Panc1 (cell line): ENCODE measurements around the gene ZBED4. TPM values are rescaled to one million over a fixed set of nuclear protein-coding genes. Genes with fewer than 3 reads are reported as not detected.

Experiments
- ATAC-seq: fragments of 200-7000 bp; cut with Tn5 transposase; 2 replicates; pipeline ENCODE4 v1.9.1; 2020; ENCODE audit warnings: mild to moderate bottlenecking, moderate library complexity
- BruUV-seq: library from RNA; stranded (reverse); fragments of 400-500 nt; replicated peaks from 2 replicates; lab custom pipeline; 2021; lab: Mats Ljungman, UMichigan
- CTCF ChIA-PET: fragments of 300-600 bp; sonication (Branson Sonifier 250); formaldehyde crosslinking; loops from one replicate; lab custom pipeline; 2022; ENCODE audit warnings: antibody characterized with exemption; lab: Charles Lee
- POLR2A ChIA-PET: fragments of 300-600 bp; sonication (Branson Sonifier 250); formaldehyde crosslinking; loops from one replicate; lab custom pipeline; 2022; ENCODE audit warnings: antibody characterized with exemption; lab: Charles Lee
- DNase-seq: peaks from one replicate; pipeline ENCODE4 v3.0.0-alpha.2; 2010; ENCODE audit warnings: low read depth, low spot score
- H3K27ac ChIP-seq: 2 replicates; pipeline ENCODE4 v1.5.1; 2011; ENCODE audit warnings: mild to moderate bottlenecking, low read length, inconsistent platforms
- H3K27me3 ChIP-seq: fragments of 200-500 bp; sonication (Bioruptor generic); 2 replicates; pipeline ENCODE4 v1.6.0; 2014; ENCODE audit warnings: low read length, inconsistent platforms; ENCODE audit not compliant: control insufficient read depth, insufficient read depth
- H3K36me3 ChIP-seq: fragments of 200-500 bp; sonication (Bioruptor generic); 2 replicates; pipeline ENCODE4 v1.5.1; 2014; ENCODE audit warnings: inconsistent platforms, mild to moderate bottlenecking, low read length, moderate library complexity; ENCODE audit not compliant: control insufficient read depth, insufficient read depth
- H3K4me1 ChIP-seq: 2 replicates; pipeline ENCODE4 v1.5.1; 2011; ENCODE audit warnings: inconsistent platforms, mild to moderate bottlenecking, low read length, moderate library complexity; ENCODE audit not compliant: control insufficient read depth, insufficient read depth
- H3K4me3 ChIP-seq, 2 experiments: 2 replicates each; pipeline ENCODE4 v1.5.1; 2011 to 2012; ENCODE audit warnings: low read depth in 2 of 2, low read length in 2 of 2, mild to moderate bottlenecking in 2 of 2, inconsistent platforms in 1 of 2, moderate library complexity in 1 of 2
- H3K9me3 ChIP-seq: fragments of 200-500 bp; sonication (Bioruptor generic); 2 replicates; pipeline ENCODE4 v1.5.1; 2014; ENCODE audit warnings: low read depth, mild to moderate bottlenecking, inconsistent platforms, low read length, moderate library complexity; ENCODE audit not compliant: control insufficient read depth, insufficient read depth
- POLR2AphosphoS5 ChIP-seq: IDR thresholded peaks from 2 replicates; pipeline ENCODE4 v1.6.1; 2012; ENCODE audit warnings: mild to moderate bottlenecking, low read depth, low read length, moderate library complexity
- SIN3A ChIP-seq: IDR thresholded peaks from 2 replicates; pipeline ENCODE4 v1.6.1; 2012; ENCODE audit warnings: low read depth, mild to moderate bottlenecking, low read length, moderate library complexity, borderline replicate concordance; ENCODE audit not compliant: insufficient read depth
- TCF7L2 ChIP-seq: IDR thresholded peaks from 2 replicates; pipeline ENCODE4 v1.6.1; 2011; ENCODE audit warnings: mild to moderate bottlenecking, low read depth, low read length, inconsistent platforms
- in situ Hi-C: cut with HindIII; loops from 2 replicates; pipeline ENCODE4 v1.10.0; 2016; ENCODE audit warnings: low sequenced_read_pairs, low pct_unique_long_range_greater_than_20kb
- intact Hi-C: fragments of 100-400 bp; cut with micrococcal nuclease; formaldehyde crosslinking; loops from one replicate; pipeline ENCODE4 v1.10.0; 2022; ENCODE audit not compliant: unreplicated experiment
- total RNA-seq: library from RNA; stranded (reverse); gene quantifications from one replicate; pipeline ENCODE4 v1.2.1, GENCODE V29; 2021; ENCODE audit not compliant: unreplicated experiment
- TF ChIP-seq, protein P1 (sequence below), 2 experiments: IDR thresholded peaks; 2 replicates each; pipeline ENCODE4 v1.6.1; 2011 to 2012; ENCODE audit warnings: low read depth in 2 of 2, control low read depth in 1 of 2, low read length in 1 of 2, mild to moderate bottlenecking in 1 of 2, moderate library complexity in 1 of 2; ENCODE audit not compliant: insufficient read depth in 1 of 2
- TF ChIP-seq, protein P2 (sequence below): fragments of 450-650 bp; IDR thresholded peaks from 2 replicates; pipeline ENCODE4 v1.5.1; 2017; ENCODE audit warnings: mild to moderate bottlenecking

ZBED4 gene
- total RNA-seq, 1 experiment from 2014 or later = 17.3 TPM

DNA sequence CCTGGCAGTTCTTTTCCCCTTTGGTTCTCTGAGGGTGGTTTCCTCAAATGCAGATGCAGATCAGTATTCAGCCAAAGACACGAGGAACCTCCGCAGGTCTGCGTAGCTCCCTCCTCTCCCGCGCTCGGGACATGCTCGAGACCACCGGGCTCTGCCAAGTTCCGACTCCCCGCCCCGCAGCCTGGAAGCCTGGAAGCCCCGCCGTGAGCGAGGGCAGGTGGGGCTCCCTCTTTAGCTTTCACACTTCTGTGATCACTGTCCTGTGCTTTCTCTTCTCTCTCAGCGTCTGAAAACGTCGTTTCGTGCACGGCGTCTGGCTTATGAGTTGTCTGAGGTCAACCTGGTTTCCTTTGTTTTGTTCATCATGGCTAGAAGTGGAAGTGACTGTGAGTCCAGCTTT, 26.6 kb downstream of the ZBED4 start:
- Histone ChIP-seq H3K27me3 (no peaks in the 10 kb centered on the region), H3K27ac (no peak overlapping the region), H3K9me3 (no peaks in the 10 kb centered on the region), H3K4me3 (no peak overlapping the region), H3K4me1 (no peaks in the 10 kb centered on the region), H3K36me3 (no peaks in the 10 kb centered on the region)
- no peak for DNase-seq
- TF ChIP-seq, protein P1, sequence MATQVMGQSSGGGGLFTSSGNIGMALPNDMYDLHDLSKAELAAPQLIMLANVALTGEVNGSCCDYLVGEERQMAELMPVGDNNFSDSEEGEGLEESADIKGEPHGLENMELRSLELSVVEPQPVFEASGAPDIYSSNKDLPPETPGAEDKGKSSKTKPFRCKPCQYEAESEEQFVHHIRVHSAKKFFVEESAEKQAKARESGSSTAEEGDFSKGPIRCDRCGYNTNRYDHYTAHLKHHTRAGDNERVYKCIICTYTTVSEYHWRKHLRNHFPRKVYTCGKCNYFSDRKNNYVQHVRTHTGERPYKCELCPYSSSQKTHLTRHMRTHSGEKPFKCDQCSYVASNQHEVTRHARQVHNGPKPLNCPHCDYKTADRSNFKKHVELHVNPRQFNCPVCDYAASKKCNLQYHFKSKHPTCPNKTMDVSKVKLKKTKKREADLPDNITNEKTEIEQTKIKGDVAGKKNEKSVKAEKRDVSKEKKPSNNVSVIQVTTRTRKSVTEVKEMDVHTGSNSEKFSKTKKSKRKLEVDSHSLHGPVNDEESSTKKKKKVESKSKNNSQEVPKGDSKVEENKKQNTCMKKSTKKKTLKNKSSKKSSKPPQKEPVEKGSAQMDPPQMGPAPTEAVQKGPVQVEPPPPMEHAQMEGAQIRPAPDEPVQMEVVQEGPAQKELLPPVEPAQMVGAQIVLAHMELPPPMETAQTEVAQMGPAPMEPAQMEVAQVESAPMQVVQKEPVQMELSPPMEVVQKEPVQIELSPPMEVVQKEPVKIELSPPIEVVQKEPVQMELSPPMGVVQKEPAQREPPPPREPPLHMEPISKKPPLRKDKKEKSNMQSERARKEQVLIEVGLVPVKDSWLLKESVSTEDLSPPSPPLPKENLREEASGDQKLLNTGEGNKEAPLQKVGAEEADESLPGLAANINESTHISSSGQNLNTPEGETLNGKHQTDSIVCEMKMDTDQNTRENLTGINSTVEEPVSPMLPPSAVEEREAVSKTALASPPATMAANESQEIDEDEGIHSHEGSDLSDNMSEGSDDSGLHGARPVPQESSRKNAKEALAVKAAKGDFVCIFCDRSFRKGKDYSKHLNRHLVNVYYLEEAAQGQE (IDR thresholded peaks at IDR 0.05; ENCODE audit: insufficient read depth in 1 of 2, low read depth in 2 of 2, low read length in 1 of 2) = no peak
- TF ChIP-seq TCF7L2 (no peak), POLR2AphosphoS5 (no peak), SIN3A (no peak)
- TF ChIP-seq, protein P2, sequence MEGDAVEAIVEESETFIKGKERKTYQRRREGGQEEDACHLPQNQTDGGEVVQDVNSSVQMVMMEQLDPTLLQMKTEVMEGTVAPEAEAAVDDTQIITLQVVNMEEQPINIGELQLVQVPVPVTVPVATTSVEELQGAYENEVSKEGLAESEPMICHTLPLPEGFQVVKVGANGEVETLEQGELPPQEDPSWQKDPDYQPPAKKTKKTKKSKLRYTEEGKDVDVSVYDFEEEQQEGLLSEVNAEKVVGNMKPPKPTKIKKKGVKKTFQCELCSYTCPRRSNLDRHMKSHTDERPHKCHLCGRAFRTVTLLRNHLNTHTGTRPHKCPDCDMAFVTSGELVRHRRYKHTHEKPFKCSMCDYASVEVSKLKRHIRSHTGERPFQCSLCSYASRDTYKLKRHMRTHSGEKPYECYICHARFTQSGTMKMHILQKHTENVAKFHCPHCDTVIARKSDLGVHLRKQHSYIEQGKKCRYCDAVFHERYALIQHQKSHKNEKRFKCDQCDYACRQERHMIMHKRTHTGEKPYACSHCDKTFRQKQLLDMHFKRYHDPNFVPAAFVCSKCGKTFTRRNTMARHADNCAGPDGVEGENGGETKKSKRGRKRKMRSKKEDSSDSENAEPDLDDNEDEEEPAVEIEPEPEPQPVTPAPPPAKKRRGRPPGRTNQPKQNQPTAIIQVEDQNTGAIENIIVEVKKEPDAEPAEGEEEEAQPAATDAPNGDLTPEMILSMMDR = no peak
- BruUV-seq = no TSS peak
- ChIA-PET CTCF (no interaction called here), POLR2A (no interaction called here)
- intact Hi-C loops (no loop called here), in situ Hi-C loops (no loop called here)
- no peak for ATAC-seq

DNA sequence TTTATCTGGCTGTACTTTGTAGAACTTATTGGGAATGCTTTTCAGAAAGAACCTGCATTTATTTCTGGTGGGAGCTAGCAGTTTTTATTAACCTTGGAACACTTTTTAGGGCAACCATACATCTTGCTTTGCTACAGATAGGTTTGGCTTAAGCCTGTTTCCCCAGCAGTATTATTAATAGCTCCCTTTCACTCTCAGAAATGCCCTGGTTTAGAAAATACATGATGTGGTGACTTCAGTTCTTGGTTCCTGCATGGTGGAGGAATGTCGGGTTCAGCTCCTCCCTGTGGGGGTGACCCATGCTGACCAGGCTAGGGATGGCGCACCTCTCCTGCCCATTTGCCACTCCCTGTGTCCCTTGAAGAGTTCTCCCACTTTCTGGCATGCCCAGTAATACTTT, 28.2 kb downstream of the ZBED4 start:
- Histone ChIP-seq H3K36me3 (no peaks in the 10 kb centered on the region), H3K4me3 (no peak overlapping the region), H3K27me3 (no peaks in the 10 kb centered on the region), H3K9me3 (no peaks in the 10 kb centered on the region), H3K27ac (no peak overlapping the region), H3K4me1 (no peaks in the 10 kb centered on the region)
- in situ Hi-C loops (no loop called here), intact Hi-C loops (no loop called here)
- POLR2A ChIA-PET = interaction anchor here (0.6 kb wide), 1 partner anchor 124 kb away, joined by 6 read pairs; no protein-coding TSS in a partner anchor
- DNase-seq = no peak
- TF ChIP-seq, protein P2 = no peak
- TF ChIP-seq SIN3A (no peak), POLR2AphosphoS5 (no peak), TCF7L2 (no peak)
- TF ChIP-seq, protein P1 (IDR thresholded peaks at IDR 0.05; ENCODE audit: insufficient read depth in 1 of 2, low read depth in 2 of 2, low read length in 1 of 2) = no peak
- CTCF ChIA-PET = no interaction called here
- ATAC-seq = no peak
- no TSS peak for BruUV-seq
